HG02678 (cell line): ENCODE results near the gene P3R3URF.
"Not testable (repeated sequence)": the region's sequence is repeated elsewhere in the genome, so short reads cannot be mapped to it uniquely, and the experiment has no call there.

Source experiments
- ATAC-seq: cut with Tn5 transposase; IDR thresholded peaks from one replicate; pipeline ENCODE4 v1.9.1; 2021; ENCODE audit warnings: mild to moderate bottlenecking, moderate library complexity; ENCODE audit not compliant: unreplicated experiment

P3R3URF gene

GRCh38 chr1:46176211-46176865 lies at the start of gene P3R3URF:
Gene P3R3URF, minus strand, starts transcription at chr1:46176488. Its CDS starts 17 bp downstream, at chr1:46176471.
- no peak for ATAC-seq

- no peak for ATAC-seq
Measured at GRCh38 chr1:46224966-46225365, 48.7 kb upstream of the P3R3URF start.

GRCh38 chr1:46223472-46223943 lies 47.2 kb upstream of the P3R3URF start:
- ATAC-seq, result peak; percentile 61

GRCh38 chr1:46223055-46223454 lies 46.8 kb upstream of the P3R3URF start:
- not testable (repeated sequence) for ATAC-seq

- ATAC-seq, result no peak
Measured at GRCh38 chr1:46221749-46222148, 45.5 kb upstream of the P3R3URF start.

GRCh38 chr1:46220808-46221207 lies 44.5 kb upstream of the P3R3URF start:
- no peak for ATAC-seq

GRCh38 chr1:46219551-46220520 lies 43.5 kb upstream of the P3R3URF start:
- no peak for ATAC-seq

- ATAC-seq, result no peak
Measured at GRCh38 chr1:46218443-46218842, 42.2 kb upstream of the P3R3URF start.

GRCh38 chr1:46215504-46215903 lies 39.2 kb upstream of the P3R3URF start:
- ATAC-seq, result no peak

GRCh38 chr1:46211051-46211450 lies 34.8 kb upstream of the P3R3URF start:
- no peak for ATAC-seq

GRCh38 chr1:46210561-46210960 lies 34.3 kb upstream of the P3R3URF start:
- no peak for ATAC-seq

GRCh38 chr1:46206399-46206798 lies 30.1 kb upstream of the P3R3URF start:
- no peak for ATAC-seq

GRCh38 chr1:46205791-46206190 lies 29.5 kb upstream of the P3R3URF start:
- no peak for ATAC-seq

- ATAC-seq, result no peak
Measured at GRCh38 chr1:46205141-46205540, 28.9 kb upstream of the P3R3URF start.

- no peak for ATAC-seq
Measured at GRCh38 chr1:46204406-46204742, 28.1 kb upstream of the P3R3URF start.

GRCh38 chr1:46203738-46204405 lies 27.6 kb upstream of the P3R3URF start:
- ATAC-seq, result no peak

GRCh38 chr1:46199233-46199749 lies 23.0 kb upstream of the P3R3URF start:
- no peak for ATAC-seq

GRCh38 chr1:46197964-46198811 lies 21.9 kb upstream of the P3R3URF start, which contains the start of gene POMGNT1:
Gene POMGNT1, minus strand, starts transcription at chr1:46198434. Its CDS starts 613 bp downstream, at chr1:46197821.
- ATAC-seq, result peak; percentile 91

GRCh38 chr1:46197560-46197963 lies 21.3 kb upstream of the P3R3URF start:
- ATAC-seq, result no peak

GRCh38 chr1:46196609-46197008 lies 20.3 kb upstream of the P3R3URF start:
- no peak for ATAC-seq
